ENCODE results near the gene MAFF. TPM values are rescaled to one million over a fixed set of nuclear protein-coding genes. Genes with fewer than 3 reads are reported as not detected.

The MAFF gene
- total RNA-seq, 2 experiments from 2014 or later, result 8.3 to 9.4 TPM

DNA sequence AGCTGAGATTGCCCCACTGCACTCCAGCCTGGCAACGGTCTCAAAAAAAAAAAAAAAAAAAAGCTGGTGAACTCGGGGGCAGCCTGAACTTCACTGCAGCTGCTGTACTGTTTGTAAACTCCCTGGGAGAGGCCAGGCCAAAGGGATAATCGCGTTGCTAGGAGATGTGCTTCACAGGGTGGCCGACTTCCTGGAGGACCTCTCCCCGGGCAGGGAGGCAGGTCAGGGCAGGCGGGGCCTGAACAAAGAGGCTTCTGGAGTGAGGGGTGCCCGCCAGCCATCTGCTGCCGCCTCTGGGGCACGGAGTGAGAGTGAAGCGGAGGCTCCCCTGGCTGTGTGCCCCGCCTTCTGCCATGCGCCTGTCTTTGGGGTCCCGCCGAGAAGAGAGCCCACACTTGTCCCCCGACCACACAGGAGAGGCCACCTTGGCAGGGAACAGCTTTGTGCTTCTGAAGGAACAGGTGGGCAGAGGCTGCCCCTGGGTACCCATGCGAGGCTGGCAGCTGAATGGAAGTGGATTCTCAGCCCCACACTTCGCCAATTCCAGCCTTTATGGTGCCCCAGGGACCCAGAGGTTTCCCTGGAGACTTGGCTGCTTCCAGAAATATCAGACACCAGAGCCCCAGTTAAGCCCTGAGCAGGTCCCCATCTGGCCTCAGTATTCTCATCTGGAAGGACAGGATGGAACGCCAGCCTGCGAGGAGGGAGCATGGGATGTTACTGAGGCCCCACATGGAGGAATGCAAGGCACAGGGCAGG is 41.4 kb downstream of the MAFF start:
- ChIA-PET CTCF (interaction anchor here (0.6 kb wide), 1 partner anchor 189 kb away, joined by 3 read pairs; no protein-coding TSS in a partner anchor), POLR2A (interaction anchor here (0.7 kb wide), 1 partner anchor 77 kb away, joined by 3 read pairs; no protein-coding TSS in a partner anchor)
- no peak for ATAC-seq
- no peak overlapping the region for H3K27ac Mint-ChIP-seq
- H3K27me3 Mint-ChIP-seq, result no peaks in the 10 kb centered on the region
- peaks cover 13% of the 10 kb centered on the region for H3K36me3 Mint-ChIP-seq (ENCODE audit: low read depth)
- DNase-seq, result no peak
- H3K4me3 Mint-ChIP-seq, result no peak overlapping the region
- H3K4me1 Mint-ChIP-seq, result no peaks in the 10 kb centered on the region
- H3K9me3 Mint-ChIP-seq (ENCODE audit: low read depth), result no peaks in the 10 kb centered on the region
- intact Hi-C loops (cut with DNase I, micrococcal nuclease), result no loop called here

DNA sequence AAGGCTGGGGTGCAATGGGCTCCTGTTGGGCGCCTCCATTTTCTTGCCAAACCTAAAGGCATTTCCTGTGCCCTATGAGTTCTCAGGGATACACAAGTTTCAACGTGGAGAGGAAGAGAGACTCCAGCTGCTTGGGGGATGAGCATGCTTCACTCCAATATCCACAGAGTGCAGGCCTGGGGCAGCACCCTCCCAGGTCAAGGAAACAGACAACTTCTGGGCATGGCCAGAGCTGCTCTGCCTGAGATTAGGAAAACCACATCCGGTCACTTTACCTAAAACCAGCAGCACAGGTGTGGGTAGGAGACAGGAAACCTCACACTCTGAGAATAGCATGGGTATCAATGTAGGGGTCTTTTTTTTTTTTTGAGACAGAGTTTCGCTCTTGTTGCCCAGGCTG is 42.3 kb downstream of the MAFF start:
- ChIA-PET POLR2A (interaction anchor here (0.7 kb wide), 1 partner anchor 76 kb away, joined by 3 read pairs; no protein-coding TSS in a partner anchor), CTCF (no interaction called here)
- peaks cover 16% of the 10 kb centered on the region for H3K36me3 Mint-ChIP-seq (ENCODE audit: low read depth)
- H3K4me3 Mint-ChIP-seq, result no peak overlapping the region
- H3K9me3 Mint-ChIP-seq (ENCODE audit: low read depth), result no peaks in the 10 kb centered on the region
- DNase-seq (no peak), ATAC-seq (no peak)
- H3K27ac Mint-ChIP-seq, result no peak overlapping the region
- intact Hi-C loops (cut with DNase I, micrococcal nuclease), result no loop called here
- no peaks in the 10 kb centered on the region for H3K4me1 Mint-ChIP-seq
- H3K27me3 Mint-ChIP-seq, result no peaks in the 10 kb centered on the region

DNA sequence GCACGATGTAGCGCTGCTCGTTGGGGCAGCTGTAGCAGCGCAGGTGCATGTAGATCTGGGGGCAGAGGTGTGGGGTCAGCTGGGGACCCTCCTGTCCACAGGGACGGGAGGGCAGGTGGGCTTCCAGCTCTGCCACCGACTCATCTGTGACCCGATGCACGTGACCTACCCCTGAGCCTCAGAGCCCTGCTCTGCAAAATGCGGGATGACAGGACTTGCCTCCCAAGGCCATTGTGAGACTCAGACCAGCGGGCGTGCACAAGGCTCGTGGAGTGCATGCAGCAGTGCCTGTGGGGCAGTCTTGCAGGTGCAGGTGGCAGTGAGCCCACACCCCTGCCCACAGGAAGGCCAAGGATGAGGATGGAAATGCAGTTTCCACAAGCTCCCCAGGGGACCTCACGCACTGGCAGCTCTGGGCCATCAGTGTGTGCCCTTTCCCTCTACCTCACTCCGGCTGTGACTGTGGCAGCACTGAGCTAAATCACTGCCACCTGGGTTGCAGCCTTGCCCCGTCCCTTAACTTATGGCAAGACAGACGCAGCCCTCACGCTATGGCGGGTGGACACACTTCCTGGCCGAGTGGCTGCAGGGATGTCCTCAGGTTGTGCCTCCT is 44.4 kb downstream of the MAFF start:
- intact Hi-C loops (cut with DNase I, micrococcal nuclease), result no loop called here
- H3K4me1 Mint-ChIP-seq, result no peaks in the 10 kb centered on the region
- POLR2A ChIA-PET, result no interaction called here
- DNase-seq (no peak), ATAC-seq (no peak)
- H3K4me3 Mint-ChIP-seq, result no peak overlapping the region
- H3K27me3 Mint-ChIP-seq, result no peaks in the 10 kb centered on the region
- no peaks in the 10 kb centered on the region for H3K9me3 Mint-ChIP-seq (ENCODE audit: low read depth)
- CTCF ChIA-PET, result interaction anchor here (0.6 kb wide), 1 partner anchor 1269 kb away, joined by 3 read pairs; no protein-coding TSS in a partner anchor
- H3K27ac Mint-ChIP-seq, result no peak overlapping the region
- H3K36me3 Mint-ChIP-seq (ENCODE audit: low read depth), result peaks cover 15% of the 10 kb centered on the region

DNA sequence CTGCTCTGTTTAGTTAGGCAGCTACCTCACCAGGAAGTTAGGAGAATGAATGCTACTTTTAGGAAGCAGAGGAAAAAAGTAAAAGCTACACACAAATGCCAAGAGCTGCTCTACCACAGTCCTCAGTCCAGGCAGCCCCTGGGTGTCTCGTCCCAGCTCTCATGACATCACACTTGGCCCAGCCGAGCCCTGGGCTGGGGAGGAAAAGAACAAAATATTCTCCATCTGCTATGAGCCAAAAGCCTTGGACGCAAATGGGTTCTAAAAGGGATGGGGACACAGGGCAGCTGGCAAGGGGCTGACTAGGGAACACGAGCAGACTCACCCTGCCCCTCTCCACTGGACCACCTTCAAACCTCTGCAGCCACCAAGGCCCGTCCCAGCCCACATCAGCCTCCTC is 44.9 kb downstream of the MAFF start:
- H3K27ac Mint-ChIP-seq, result no peak overlapping the region
- CTCF ChIA-PET, result interaction anchor here (0.6 kb wide), 1 partner anchor 1268 kb away, joined by 3 read pairs; no protein-coding TSS in a partner anchor
- intact Hi-C loops (cut with DNase I, micrococcal nuclease), result no loop called here

DNA sequence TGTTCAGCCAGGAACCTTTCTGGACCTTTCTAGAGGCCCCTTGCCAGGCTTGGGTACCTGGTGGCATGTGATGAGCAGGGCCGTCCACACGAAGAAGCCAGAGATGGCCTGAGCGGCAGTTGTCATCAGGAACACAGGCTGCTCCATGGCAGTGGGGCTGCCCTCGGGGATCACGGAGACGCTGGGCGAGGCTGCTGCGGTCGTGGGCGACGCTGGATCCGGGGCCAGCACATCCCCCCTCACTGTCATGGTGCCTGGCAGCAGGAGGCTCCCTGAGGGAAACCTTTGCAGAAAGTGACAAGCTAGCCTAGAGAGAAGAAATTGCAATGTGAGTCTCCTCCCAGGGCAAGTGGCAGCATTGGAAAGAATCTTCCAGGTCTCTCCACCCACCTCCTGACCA is 45.9 kb downstream of the MAFF start:
- ATAC-seq (no peak), DNase-seq (no peak)
- Mint-ChIP-seq H3K27me3 (no peaks in the 10 kb centered on the region), H3K27ac (no peak overlapping the region), H3K36me3 (ENCODE audit: low read depth) (peaks cover 15% of the 10 kb centered on the region), H3K4me3 (no peak overlapping the region), H3K4me1 (no peaks in the 10 kb centered on the region), H3K9me3 (ENCODE audit: low read depth) (no peaks in the 10 kb centered on the region)
- POLR2A ChIA-PET, result no interaction called here
- intact Hi-C loops (cut with DNase I, micrococcal nuclease), result no loop called here
- CTCF ChIA-PET, result no interaction called here

More for the DNA sequence above, 44.9 kb downstream of the MAFF start:
- POLR2A ChIA-PET, result no interaction called here
- H3K9me3 Mint-ChIP-seq (ENCODE audit: low read depth), result no peaks in the 10 kb centered on the region
- H3K36me3 Mint-ChIP-seq (ENCODE audit: low read depth), result peaks cover 15% of the 10 kb centered on the region
- H3K27me3 Mint-ChIP-seq, result no peaks in the 10 kb centered on the region
- no peaks in the 10 kb centered on the region for H3K4me1 Mint-ChIP-seq
- DNase-seq (no peak), ATAC-seq (no peak)
- no peak overlapping the region for H3K4me3 Mint-ChIP-seq

DNA sequence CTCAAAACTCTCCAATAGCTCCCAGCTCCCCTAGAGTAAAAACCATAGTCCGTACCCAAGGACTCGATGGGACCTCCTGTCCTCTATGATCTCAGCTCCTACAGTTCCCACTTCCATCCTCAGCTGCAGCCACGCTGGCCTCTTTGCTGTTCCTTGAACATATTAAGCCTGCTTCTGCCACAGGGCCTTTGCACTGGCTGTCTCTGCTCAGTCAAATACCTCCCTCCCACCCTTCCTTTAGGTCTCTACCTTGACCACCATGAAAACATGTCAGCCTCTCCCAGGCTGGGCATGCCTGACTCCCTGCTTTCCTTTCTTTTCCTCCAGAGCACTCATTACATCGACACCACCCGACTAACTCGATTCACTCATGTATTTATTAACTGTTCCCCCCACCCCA is 46.5 kb downstream of the MAFF start:
- DNase-seq (no peak), ATAC-seq (no peak)
- Mint-ChIP-seq H3K27ac (no peak overlapping the region), H3K4me1 (no peaks in the 10 kb centered on the region), H3K27me3 (no peaks in the 10 kb centered on the region), H3K36me3 (ENCODE audit: low read depth) (peaks cover 15% of the 10 kb centered on the region), H3K9me3 (ENCODE audit: low read depth) (no peaks in the 10 kb centered on the region), H3K4me3 (no peak overlapping the region)
- POLR2A ChIA-PET, result no interaction called here
- intact Hi-C loops (cut with DNase I, micrococcal nuclease), result no loop called here
- CTCF ChIA-PET, result no interaction called here

DNA sequence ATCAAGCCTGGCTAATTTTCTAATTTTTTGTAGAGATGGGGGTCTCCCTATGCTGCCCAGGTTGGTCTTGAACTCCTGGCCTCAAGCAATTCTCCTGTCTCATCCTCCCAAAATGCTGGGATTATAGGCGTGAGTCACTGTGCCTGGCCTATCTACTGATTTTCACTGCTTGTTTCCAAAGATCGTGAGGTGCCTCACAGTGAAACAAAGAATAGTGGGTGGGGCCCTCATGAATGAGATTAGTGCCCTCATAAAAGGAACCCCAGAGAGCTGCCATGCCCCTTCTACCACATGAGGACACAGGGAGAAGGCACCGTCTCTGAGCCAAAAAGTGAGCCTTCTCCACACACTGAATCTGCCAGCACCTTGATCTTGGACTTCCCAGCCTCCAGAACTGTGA is 47.5 kb downstream of the MAFF start:
- intact Hi-C loops (cut with DNase I, micrococcal nuclease), result no loop called here
- Mint-ChIP-seq H3K9me3 (ENCODE audit: low read depth) (no peaks in the 10 kb centered on the region), H3K27ac (no peak overlapping the region), H3K4me1 (no peaks in the 10 kb centered on the region), H3K27me3 (no peaks in the 10 kb centered on the region), H3K36me3 (ENCODE audit: low read depth) (peaks cover 8% of the 10 kb centered on the region), H3K4me3 (no peak overlapping the region)
- ATAC-seq, result no peak
- DNase-seq, result no peak
- POLR2A ChIA-PET, result no interaction called here
- CTCF ChIA-PET, result interaction anchor here (1.1 kb wide), 1 partner anchor 19 kb away, joined by 3 read pairs; no protein-coding TSS in a partner anchor

DNA sequence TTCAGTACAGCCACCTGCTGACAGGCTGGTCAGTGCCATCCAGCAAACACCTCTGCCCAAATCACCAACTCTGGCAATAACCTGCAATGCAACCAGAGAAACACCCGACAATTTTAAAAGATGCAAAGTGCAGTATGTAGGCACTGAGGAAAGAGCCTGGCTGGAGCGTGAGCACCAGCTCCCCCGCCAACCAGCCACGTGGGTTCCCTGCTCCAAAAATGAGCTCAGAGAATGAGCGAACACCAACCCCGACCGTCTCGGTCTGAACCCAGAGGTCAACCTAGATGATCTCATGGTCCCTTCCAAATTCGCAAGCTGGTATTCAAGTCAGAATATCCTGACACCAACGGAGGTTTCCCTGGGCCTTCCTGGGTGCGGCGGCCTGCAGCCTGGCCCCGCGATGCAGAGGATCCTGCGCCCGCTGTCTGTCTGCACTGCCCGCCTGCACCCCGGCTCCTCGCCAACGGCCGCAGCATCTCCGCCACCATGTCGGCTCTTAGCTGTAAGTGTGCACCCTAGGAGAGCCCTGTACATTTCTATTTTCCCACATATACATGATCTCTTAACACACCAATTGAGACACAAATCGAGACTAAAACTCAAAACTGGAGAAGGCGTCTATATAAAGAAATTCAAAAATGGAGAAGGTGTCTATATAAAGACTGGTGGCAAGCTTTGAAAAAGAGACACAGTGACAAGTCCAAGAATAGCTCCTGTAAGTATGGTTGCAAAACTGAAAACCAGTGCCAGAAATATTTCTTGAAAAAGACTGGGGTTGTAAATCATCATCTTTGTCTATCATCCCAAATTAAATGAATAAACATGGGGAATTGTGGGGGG is 48.2 kb downstream of the MAFF start:
- Mint-ChIP-seq H3K36me3 (ENCODE audit: low read depth) (peaks cover 8% of the 10 kb centered on the region), H3K4me1 (no peaks in the 10 kb centered on the region), H3K27ac (no peak overlapping the region), H3K4me3 (no peak overlapping the region), H3K9me3 (ENCODE audit: low read depth) (no peaks in the 10 kb centered on the region), H3K27me3 (no peaks in the 10 kb centered on the region)
- ChIA-PET CTCF (interaction anchor here (1.1 kb wide), 1 partner anchor 20 kb away, joined by 3 read pairs; no protein-coding TSS in a partner anchor), POLR2A (no interaction called here)
- intact Hi-C loops (cut with DNase I, micrococcal nuclease), result no loop called here
- ATAC-seq, result no peak
- no peak for DNase-seq

DNA sequence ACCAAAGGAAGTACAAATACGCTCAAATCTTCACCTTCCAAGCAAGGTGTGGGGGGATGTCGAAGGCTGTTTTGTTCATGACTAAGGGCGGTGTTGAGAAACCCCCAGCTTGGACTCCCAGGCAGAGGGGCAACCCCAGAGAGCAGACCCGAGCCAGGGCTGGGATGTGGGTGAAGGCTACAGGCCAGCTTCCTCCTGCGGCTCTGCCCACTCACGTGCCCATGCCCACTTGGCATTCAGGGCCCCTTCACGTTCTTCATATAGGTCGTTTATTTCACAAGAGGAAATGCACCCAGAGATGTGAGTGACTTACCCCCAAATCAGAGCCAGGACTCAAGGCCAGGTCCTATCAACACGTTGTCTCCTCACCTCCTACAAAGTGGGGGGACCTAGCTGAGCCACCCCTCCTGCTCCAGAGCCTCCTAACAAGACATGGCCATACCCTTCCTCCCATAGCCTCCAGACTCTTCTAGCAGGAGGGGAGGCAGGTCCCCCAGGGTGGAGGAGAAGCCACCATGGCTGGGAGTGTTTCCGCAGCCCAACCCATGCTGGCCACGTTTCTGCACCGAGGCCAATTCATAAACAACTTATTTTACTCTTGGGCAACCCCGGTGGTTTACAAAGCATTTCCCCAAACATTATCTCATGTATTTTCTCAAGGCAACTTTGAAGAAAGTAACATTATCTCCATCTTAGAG is 49.0 kb downstream of the MAFF start:
- H3K27ac Mint-ChIP-seq, result no peak overlapping the region
- H3K36me3 Mint-ChIP-seq (ENCODE audit: low read depth), result peaks cover 8% of the 10 kb centered on the region
- POLR2A ChIA-PET, result no interaction called here
- H3K4me1 Mint-ChIP-seq, result no peaks in the 10 kb centered on the region
- no peak for DNase-seq
- CTCF ChIA-PET, result interaction anchor here (1.1 kb wide), 1 partner anchor 21 kb away, joined by 3 read pairs; no protein-coding TSS in a partner anchor
- no peak for ATAC-seq
- H3K9me3 Mint-ChIP-seq (ENCODE audit: low read depth), result no peaks in the 10 kb centered on the region
- intact Hi-C loops (cut with DNase I, micrococcal nuclease), result no loop called here
- no peak overlapping the region for H3K4me3 Mint-ChIP-seq
- no peaks in the 10 kb centered on the region for H3K27me3 Mint-ChIP-seq

DNA sequence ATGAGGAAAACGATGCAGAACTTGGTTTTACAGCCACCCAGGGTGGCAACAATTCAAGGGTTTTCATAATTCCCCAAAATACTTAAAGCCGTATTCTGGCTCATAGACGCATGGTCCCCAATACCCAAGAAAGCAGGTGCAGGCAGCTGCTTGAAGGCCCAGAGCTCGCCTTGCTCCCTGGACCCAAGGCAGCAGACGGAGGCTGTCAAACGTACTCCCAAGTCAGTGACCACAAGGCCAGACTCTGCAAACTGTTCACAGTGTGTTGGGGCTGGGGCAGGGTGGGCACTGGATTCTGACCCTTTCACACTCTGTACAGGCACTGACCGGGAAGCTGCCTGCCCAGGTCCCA is 49.5 kb downstream of the MAFF start:
- DNase-seq, result no peak
- H3K4me3 Mint-ChIP-seq, result no peak overlapping the region
- H3K9me3 Mint-ChIP-seq (ENCODE audit: low read depth), result no peaks in the 10 kb centered on the region
- no peaks in the 10 kb centered on the region for H3K4me1 Mint-ChIP-seq
- intact Hi-C loops (cut with DNase I, micrococcal nuclease), result no loop called here
- peaks cover 8% of the 10 kb centered on the region for H3K36me3 Mint-ChIP-seq (ENCODE audit: low read depth)
- ChIA-PET POLR2A (no interaction called here), CTCF (no interaction called here)
- H3K27ac Mint-ChIP-seq, result no peak overlapping the region
- no peak for ATAC-seq
- no peaks in the 10 kb centered on the region for H3K27me3 Mint-ChIP-seq

DNA sequence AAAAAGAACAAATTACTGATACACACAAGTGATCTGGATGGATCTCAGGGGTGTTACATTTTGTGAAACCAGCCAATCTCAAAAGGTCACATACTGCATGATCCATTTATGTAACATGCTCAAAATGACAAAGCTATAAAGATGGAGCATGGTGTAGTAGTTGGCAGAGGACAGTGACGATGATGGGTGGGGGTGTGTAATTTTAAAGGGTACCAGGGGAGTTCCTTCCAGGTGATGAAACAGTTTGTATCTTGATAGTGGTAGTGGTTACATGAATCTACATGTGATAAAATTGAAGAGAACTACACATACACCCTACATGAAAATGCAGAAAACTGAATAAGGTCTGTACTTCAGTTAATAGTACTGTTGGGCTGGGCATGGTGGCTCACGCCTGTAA is 53.9 kb downstream of the MAFF start:
- no peak for ATAC-seq
- ChIA-PET CTCF (no interaction called here), POLR2A (no interaction called here)
- Mint-ChIP-seq H3K27ac (no peak overlapping the region), H3K9me3 (ENCODE audit: low read depth) (no peaks in the 10 kb centered on the region), H3K4me3 (no peak overlapping the region), H3K36me3 (ENCODE audit: low read depth) (peaks cover 2% of the 10 kb centered on the region), H3K4me1 (peaks cover 8% of the 10 kb centered on the region), H3K27me3 (no peaks in the 10 kb centered on the region)
- DNase-seq, result no peak
- intact Hi-C loops (cut with DNase I, micrococcal nuclease), result no loop called here
